ENCODE data around the gene AKAP11. TPM values are rescaled to one million over a fixed set of nuclear protein-coding genes. Genes with fewer than 3 reads are reported as not detected.

Gene AKAP11
- total and polyA plus RNA-seq, 2 of the 4 experiments (the other 2 are of a cell fraction): 8.0 to 19.7 TPM

DNA sequence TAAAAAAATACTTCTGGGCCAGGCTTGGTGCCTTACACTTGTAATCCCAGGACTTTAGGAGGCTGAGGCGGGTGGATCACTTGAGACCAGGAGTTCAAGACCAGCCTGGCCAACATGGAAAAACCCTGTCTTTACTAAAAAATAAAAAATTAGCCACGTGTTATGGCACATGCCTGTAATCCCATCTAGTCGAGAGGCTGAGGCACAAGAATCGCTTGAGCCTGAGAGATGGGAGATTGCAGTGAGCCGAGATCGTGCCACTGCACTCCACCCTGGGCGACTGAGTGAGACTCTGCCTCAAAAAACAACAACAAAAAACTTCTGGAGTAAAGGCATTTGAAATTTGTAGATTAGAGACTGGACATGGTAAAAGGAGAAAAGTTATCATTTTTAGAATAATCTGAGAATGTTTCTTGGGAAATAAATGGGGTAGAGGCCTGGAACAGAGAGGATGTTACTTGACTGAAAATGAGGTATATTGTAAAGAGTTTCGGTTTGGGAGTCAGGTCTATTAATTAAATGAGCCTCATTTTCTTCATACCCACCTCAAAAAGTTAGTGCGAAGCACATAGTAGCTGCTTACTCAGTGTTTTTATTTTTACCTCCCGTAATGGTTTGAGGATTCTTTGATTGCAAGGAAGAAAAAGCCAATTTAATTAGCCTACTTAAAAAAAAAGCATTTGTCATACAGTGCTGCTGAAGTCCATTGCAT is 2.6 kb downstream of the AKAP11 start:
- no peak overlapping the region for H4K91ac ChIP-seq (ENCODE audit: insufficient read depth, low read depth, low read length)
- H4K5ac ChIP-seq (ENCODE audit: low read depth, low read length): no peak overlapping the region
- H3K23ac ChIP-seq (ENCODE audit: low read depth, low read length): no peak overlapping the region
- no peak overlapping the region for H2BK120ac ChIP-seq (ENCODE audit: low read depth, low read length)
- TF ChIP-seq MAFK (IDR thresholded peaks at IDR 0.05; ENCODE audit: low read depth, low read length): no peak
- TF ChIP-seq NFE2L2 (IDR thresholded peaks at IDR 0.05; ENCODE audit: low read depth, low read length): no peak
- TF ChIP-seq ELK1 (IDR thresholded peaks at IDR 0.05; ENCODE audit: borderline replicate concordance, low read depth, low read length): no peak
- no peak for TF ChIP-seq MAZ (IDR thresholded peaks at IDR 0.05; ENCODE audit: borderline replicate concordance, low read depth, low read length)
- no peak for TF ChIP-seq POLR2A (IDR thresholded peaks at IDR 0.05; ENCODE audit: low read depth, low read length)
- no peak for TF ChIP-seq CEBPB (IDR thresholded peaks at IDR 0.05; ENCODE audit: low read depth, low read length)
- no peak for TF ChIP-seq CTCF (conservative IDR thresholded peaks at IDR 0.05; ENCODE audit: low read depth, low read length)
- no peak for TF ChIP-seq RAD21 (IDR thresholded peaks at IDR 0.05; ENCODE audit: low read length)
- TF ChIP-seq, protein P1, sequence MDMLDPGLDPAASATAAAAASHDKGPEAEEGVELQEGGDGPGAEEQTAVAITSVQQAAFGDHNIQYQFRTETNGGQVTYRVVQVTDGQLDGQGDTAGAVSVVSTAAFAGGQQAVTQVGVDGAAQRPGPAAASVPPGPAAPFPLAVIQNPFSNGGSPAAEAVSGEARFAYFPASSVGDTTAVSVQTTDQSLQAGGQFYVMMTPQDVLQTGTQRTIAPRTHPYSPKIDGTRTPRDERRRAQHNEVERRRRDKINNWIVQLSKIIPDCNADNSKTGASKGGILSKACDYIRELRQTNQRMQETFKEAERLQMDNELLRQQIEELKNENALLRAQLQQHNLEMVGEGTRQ (IDR thresholded peaks at IDR 0.05; ENCODE audit: low read depth, low read length): no peak
- TF ChIP-seq RCOR1 (IDR thresholded peaks at IDR 0.05; ENCODE audit: insufficient replicate concordance, low read length): no peak
- TF ChIP-seq MXI1 (IDR thresholded peaks at IDR 0.05; ENCODE audit: borderline replicate concordance, low read depth, low read length): no peak
- TF ChIP-seq FOS (IDR thresholded peaks at IDR 0.05; ENCODE audit: low read depth, low read length): no peak
- no peak for TF ChIP-seq BHLHE40 (IDR thresholded peaks at IDR 0.05; ENCODE audit: low read depth, low read length)
- no peak for TF ChIP-seq SMC3 (IDR thresholded peaks at IDR 0.05; ENCODE audit: low read depth, low read length)
- no peak for TF ChIP-seq CHD1 (IDR thresholded peaks at IDR 0.05; ENCODE audit: low read depth, low read length)
- no peak for TF ChIP-seq RFX5 (IDR thresholded peaks at IDR 0.05; ENCODE audit: low read depth, low read length)
- intact Hi-C loops (cut with micrococcal nuclease) (no loop called here), in situ Hi-C loops (cut with MboI; ENCODE audit: low sequenced_read_pairs) (no loop called here), dilution Hi-C loops (cut with HindIII; ENCODE audit: low sequenced_read_pairs, unreplicated experiment) (no loop called here)
- no peak overlapping the region for H3K14ac ChIP-seq (replicated peaks; ENCODE audit: low read depth, low read length)
- no peak overlapping the region for H2BK5ac ChIP-seq (ENCODE audit: low read depth, low read length, poor library complexity, severe bottlenecking)
- ChIA-PET CTCF (no interaction called here), POLR2A (ENCODE audit: unreplicated experiment) (no interaction called here)
- H4K20me1 ChIP-seq (ENCODE audit: insufficient read depth, low read length): no peaks in the 10 kb centered on the region
- no peaks in the 10 kb centered on the region for H3K36me3 ChIP-seq (ENCODE audit: control insufficient read depth, insufficient read depth, low read length)
- no peak overlapping the region for H3K18ac ChIP-seq (ENCODE audit: low read depth, low read length)
- no peaks in the 10 kb centered on the region for H3K9me3 ChIP-seq (ENCODE audit: control insufficient read depth, insufficient read depth, low read length)
- WGBS, 2 experiments (ENCODE audit: extremely low coverage in 2 of 2, insufficient read length in 1 of 2): no CpG with 5 or more reads among the region's 10 CpGs
- no peak overlapping the region for H3K27ac ChIP-seq (ENCODE audit: insufficient read depth, low read length)
- H2AFZ ChIP-seq (replicated peaks; ENCODE audit: low read length, poor library complexity): no peak overlapping the region
- H2AK9ac ChIP-seq (replicated peaks; ENCODE audit: low read depth, low read length, poor library complexity): no peak overlapping the region
- H3K4ac ChIP-seq (ENCODE audit: low read depth, low read length): no peak overlapping the region
- H3K79me1 ChIP-seq (ENCODE audit: low read depth in 1 of 2, low read length in 2 of 2): peaks cover 17 to 61% of the 10 kb centered on the region in 2 experiments
- no peaks in the 10 kb centered on the region for H3K27me3 ChIP-seq (ENCODE audit: control insufficient read depth, insufficient read depth, low read length)
- H3K4me3 ChIP-seq (ENCODE audit: insufficient read depth, low read depth, low read length): no peak overlapping the region
- H2AK5ac ChIP-seq (ENCODE audit: low read depth, low read length): no peak overlapping the region
- H2BK20ac ChIP-seq (ENCODE audit: low read depth, low read length): no peak overlapping the region
- peaks cover 7% of the 10 kb centered on the region for H3K9me1 ChIP-seq (ENCODE audit: insufficient read depth, low read length)
- DNase-seq: no peak
- peaks cover 3% of the 10 kb centered on the region for H3K4me1 ChIP-seq (ENCODE audit: control insufficient read depth, insufficient read depth, low read length)
- no peak overlapping the region for H3K9ac ChIP-seq (ENCODE audit: low read depth, low read length)
- ATAC-seq (ENCODE audit: low read depth): no peak
- H3K56ac ChIP-seq (ENCODE audit: extremely low read depth, insufficient read depth, low read length): no peak overlapping the region
- no peak overlapping the region for H3K4me2 ChIP-seq (ENCODE audit: low read depth, low read length)
- no peak overlapping the region for H4K8ac ChIP-seq (ENCODE audit: low read depth in 2 of 2, low read length in 2 of 2)
- no TSS peak for BruUV-seq (replicated peaks)
- H2BK15ac ChIP-seq (ENCODE audit: low read depth, low read length): no peak overlapping the region

All from IMR-90 (cell line).